Kasumi-1 (cell line): ENCODE data around the gene RARG.

Source experiments
- DNase-seq, 2 experiments: peaks; one replicate each; lab custom pipeline; 2025; lab: John Stamatoyannopoulos, UW

Gene RARG

DNA sequence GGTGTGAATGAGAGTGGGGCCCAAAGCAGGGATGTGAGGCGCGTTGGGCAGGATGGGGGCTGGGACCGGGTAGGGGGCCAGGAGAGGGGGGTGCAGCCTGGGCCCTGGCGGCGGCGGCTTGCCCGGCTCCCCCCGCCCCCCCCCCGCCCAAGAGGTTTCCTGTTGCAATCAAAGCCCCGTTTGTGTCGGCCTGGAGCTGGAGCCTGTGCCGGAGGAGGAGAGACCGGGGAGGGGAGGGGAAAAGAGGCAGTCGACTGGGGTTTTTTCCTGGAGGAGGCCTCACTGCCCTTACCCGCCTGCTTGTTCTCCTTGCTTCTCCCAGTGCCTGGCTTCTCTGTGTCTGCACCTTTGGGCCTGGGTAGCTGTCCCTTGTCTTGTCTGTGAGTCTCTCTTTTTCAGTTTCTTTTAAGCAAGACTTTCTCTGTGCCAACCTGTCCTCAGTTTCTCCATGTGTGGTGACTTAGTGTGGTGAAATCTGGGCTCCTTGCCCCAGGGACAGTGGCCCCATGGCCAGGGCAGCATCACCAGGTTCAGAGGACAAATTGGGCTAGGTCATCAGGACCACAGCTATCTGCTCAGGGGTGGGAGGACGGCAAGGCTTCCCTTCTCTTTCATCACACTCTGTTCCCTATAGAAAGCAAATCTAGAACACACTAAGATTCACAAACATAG, 8.5 kb downstream of the RARG start:
- DNase-seq, result peak; percentile 52 to 53

DNA sequence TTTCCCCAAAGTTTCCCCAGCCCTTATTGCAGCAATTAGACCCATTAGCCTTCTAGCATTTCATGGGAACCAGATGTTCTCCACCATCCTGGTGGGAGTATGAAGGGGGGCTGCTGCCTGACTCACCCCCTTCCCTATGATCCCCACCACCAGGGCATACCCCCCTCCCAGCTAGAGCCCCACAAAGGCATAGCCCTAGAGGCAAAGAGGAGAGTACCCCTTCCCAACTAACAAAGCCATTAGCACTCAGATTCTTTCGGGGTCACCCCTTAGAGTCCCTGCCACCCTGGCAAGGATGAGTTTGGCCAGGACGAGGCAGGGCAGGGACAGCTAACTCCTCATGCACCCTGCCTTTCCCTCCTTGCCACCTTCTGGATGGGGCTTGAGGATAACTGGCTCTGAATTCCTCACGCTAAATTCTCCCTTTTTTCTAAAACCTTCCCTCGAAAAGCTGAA, 9.2 kb downstream of the RARG start:
- DNase-seq, result no peak

GRCh38 chr12:53222170-53222721, 9.8 kb downstream of the RARG start:
- no peak for DNase-seq

DNA sequence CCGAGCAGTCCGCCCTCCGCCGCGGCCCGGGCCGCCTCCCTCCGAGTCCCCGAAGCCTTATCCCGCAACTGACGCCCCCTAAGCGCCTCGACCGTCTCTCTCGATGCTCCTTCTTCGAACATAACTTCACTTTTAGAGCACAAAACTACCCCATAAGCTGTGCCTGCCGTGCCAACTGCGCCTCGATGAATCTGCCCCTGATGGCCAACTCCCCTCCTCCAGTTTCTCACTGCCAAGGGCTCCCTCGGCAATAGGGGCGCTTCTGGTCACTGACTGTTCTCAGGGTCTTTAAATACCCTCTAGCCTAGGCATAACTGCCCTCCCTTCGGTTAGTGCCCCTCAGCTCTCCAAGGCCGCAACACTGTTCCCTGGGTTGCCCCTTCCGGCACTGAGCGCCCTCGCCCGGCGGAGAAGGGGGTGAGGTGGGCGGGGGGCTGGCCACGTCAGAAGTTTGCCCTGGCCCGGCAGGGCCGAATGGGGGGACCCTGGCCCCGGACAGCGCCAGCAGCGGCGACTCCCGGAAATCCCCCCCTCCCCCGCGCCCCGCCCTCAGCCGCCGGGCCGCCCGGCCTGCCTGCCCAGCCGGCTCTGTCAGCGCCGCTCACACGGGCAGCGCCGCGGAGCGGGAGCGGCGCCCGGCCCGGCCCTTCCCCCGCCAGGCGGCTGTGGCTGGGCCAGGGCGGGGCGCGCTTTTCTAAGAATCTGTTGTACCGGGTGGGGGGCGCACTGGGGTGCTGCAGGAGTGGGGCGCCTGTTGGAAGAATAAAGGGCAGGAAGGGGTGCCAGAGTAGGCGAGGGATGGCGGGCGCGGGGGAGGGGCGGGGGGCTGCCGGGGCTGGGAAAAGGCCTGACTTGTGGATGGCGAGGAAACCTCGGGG, 10.6 kb downstream of the RARG start:
- DNase-seq, result peak; percentile 31 to 60

DNA sequence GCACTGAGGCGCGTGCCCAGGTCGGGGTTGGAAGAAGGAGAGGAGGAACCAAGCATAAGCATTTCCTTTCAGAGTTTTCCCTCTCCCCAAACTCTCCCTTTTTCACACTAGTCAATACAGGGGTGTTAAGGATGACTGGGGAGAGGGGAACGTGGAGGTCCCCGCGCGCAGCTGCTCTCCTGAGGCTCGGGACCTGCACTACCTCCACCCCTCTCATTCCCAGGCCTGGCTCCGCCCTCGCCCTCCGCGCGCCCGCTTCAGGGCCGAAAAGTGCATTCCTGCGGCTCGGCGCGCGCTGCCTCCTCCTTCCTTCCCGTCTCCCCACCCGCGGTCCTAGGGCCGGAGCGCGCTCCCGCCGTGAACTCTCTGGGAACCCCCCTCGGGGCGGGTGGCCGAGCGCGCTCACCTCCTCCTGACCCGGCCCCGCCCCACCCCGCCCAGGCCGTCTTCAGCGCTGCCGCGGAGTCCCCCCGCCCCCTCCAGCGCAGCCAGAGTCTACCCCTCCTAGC, 11.3 kb downstream of the RARG start:
- DNase-seq, result peak; percentile 78 to 81

- DNase-seq, result peak; percentile 50 to 51
Observed at GRCh38 chr12:53219956-53220693, 11.9 kb downstream of the RARG start.

GRCh38 chr12:53219292-53219955, 12.6 kb downstream of the RARG start:
- DNase-seq, result no peak

DNA sequence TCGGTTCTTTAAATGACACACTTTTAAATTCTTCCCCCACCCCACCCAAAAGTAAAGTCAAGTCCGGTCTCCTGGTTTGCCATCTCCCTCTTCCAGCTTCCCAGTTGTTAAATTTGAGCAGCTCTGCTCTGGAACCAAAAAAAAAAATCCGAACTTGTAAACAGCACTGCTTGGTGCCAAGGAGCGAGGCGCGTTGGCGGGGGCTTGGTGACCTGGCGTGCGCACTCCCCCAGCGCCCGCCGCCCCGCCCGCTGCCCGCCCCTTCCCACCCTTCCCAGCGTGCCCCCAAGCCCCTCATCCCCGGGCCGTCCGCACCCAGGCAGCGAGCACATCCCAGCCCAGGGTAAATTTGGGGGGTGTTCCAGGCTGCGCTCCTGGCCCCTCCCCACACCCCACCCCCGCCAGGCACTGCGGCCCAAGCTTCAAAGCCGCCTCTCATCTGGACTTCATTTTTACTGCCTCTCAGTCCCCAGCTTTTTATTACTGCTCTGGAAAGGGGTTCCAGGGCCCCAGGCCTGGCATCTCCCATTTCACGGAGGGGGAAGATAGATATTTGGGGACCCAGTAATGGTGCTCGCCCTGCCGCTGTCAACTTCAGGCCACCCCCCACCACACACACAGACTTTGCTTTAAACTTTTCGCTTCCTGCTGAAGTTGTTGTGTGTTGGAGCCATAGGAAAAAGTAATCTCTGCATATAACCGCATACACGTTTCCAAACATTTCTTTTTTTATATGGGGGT, 13.3 kb downstream of the RARG start:
- DNase-seq, result no peak

DNA sequence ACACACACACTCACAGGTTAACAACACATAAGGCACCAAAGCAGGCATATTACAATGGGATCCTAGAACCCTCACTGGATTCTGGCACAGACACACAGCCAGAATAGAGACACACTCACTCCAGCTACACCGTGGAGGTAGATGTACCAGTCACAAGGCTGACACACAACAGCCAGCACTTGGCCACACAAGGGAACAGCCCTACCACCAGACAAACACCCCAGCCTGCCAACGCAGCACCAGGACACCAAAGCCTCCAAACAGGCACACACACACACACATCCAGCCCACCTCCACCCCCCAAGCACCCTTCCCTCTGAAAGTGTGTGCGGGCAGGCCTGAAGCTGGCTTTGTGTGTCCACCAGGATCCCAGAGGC, 14.1 kb downstream of the RARG start:
- DNase-seq, result no peak

DNA sequence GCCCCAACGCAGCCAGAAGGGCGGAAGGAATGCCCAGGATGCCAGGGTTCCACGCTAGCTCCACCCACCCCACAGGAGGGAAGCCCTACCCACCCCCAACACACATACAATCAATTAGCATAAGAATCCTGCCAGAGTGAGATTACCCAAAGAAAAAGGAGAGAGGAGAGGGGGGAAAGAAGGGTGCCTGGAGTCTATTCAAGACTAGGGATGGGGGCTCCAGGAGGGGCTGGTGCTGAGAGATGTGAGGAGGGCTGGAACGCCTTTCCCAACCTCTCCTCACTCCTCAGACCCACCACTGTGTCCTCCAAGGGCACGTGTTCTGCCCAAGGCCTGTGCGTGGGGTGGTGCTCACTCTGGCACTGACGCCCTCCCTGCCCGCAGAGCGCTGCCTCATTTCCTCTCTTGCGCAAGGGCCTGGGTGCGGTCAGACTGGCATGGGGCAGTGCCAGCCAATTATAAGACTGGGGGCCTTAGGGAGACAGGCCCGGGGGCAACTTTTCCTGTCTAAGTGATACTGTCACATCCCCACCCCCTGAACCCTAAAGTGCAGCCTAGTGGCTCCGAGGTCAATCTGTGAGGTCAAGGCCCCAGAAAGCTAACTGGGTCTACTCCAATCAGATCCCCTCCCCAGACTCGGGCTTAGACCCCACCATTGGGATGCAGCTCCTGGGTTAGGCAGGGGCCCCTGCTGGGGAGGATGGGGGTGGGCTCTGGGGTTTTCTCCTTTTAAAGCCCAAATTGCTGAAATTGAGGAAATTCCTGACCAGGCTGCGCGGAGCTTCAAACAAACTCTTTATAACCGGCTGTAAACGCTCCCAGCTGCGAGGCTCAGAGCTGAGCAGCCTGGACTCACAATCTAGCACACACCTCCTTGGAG, 14.7 kb downstream of the RARG start:
- DNase-seq, result peak in 1 of 2 experiments; percentile 20

DNA sequence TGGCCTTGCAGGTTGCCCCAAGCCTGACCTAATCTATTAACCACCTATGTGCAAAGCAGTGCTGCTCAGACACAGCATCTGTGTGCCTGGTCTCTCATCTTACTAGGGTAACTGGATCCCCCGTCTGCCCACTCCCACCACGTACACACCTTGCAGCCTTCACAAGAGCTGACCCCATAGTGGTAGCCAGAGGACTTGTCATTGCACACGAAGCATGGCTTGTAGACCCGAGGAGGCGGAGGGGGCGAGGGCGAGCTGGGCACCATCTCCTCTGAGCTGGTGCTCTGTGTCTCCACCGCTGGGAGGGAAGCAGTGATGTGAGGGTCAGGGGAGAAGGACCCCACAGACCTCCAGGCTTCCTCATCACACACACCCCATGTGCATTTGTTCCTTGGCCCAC, 16.5 kb downstream of the RARG start:
- DNase-seq, result no peak

DNA sequence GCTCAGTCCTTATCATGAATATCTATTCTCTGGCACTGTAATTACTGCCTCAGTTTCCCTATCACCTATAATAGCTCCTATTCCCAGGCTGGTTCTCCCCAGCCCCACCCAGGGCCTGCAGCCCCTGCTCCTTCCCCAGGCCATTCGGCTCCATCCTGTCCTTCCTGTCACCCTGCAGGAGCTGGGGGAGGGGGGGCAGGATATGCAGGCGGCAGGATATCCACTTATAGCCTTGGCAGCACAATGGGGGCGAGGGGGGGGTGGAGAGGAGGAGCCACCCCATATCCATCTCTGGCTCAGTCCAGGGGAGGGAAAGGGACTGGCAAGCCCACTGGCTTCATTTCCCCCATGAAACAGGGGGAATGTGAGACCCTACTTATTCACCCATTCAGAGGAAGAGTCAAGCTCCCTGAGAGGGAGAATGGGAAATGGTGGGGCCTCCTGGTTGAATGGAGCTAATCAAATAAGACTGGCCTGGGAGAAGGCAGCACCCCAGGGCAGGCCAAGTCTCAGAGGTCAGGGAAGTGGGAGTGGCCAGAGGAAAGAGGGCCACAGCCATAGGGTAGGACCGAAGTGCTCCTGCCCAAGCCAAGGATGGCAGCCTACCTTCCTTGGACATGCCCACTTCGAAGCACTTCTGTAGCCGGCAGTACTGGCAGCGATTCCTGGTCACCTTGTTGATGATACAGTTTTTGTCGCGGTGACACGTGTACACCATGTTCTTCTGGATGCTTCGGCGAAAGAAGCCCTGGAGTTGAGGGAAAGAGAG, 17.1 kb downstream of the RARG start:
- no peak for DNase-seq

DNA sequence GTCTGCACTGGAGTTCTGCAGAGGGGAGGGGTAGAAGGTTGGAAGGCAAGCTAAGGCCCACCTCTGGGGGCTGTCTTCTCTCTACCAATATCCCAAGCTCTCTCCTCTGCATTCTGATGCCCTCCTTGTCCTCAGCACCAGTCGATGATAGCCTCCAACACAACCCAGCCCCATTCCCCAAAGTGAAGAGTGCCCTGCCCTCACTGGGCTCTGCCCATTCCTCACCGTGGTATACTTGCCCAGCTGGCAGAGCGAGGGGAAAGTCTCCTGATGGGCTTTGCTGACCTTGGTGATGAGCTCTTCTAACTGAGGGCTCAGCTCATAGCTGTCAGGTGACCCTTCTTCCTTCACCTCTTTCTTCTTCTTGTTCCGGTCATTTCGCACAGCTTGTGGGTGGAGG, 17.8 kb downstream of the RARG start:
- no peak for DNase-seq

DNA sequence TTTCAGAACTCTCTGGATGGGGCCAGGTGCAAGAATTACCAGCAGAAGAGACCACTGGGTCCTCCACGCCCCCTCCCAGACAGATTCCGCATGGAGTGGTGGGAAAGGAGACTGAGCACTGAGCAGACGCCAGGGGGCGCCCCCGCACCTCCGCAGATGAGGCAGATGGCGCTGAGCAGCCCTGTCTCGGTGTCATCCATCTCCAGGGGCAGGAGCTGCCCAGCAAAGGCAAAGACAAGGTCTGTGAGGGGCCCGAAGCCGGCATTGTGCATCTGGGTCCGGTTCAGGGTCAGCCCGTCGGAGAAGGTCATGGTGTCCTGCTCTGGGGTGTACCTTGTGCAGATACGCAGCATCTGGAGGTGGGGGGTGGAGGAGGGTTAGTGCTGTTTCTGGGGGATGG, 18.7 kb downstream of the RARG start:
- peak; percentile 78 to 79 for DNase-seq

GRCh38 chr12:53212931-53213330, 19.1 kb downstream of the RARG start:
- DNase-seq, result no peak

- DNase-seq, result peak; percentile 39 to 47
Observed at GRCh38 chr12:53211476-53212381, 20.3 kb downstream of the RARG start.

GRCh38 chr12:53210843-53211242, 21.2 kb downstream of the RARG start:
- DNase-seq, result no peak

GRCh38 chr12:53208877-53209463, 23.0 kb downstream of the RARG start:
- peak; percentile 46 to 65 for DNase-seq
